PC-3 (cell line): ENCODE data around the gene PER2. TPM values are rescaled to one million over a fixed set of nuclear protein-coding genes. Genes with fewer than 3 reads are reported as not detected.

Source experiments
- ATAC-seq: fragments of 200-7000 bp; cut with Tn5 transposase; 2 replicates; pipeline ENCODE4 v1.9.1; 2020; ENCODE audit warnings: mild to moderate bottlenecking, moderate library complexity
- BruUV-seq: library from RNA; stranded (reverse); fragments of 400-500 nt; replicated peaks from 2 replicates; lab custom pipeline; 2021; lab: Mats Ljungman, UMichigan
- CTCF ChIA-PET: fragments of 300-600 bp; sonication (Branson Sonifier 250); formaldehyde crosslinking; loops from one replicate; lab custom pipeline; 2022; ENCODE audit warnings: antibody characterized with exemption; lab: Charles Lee
- POLR2A ChIA-PET: fragments of 300-600 bp; sonication (Branson Sonifier 250); formaldehyde crosslinking; loops from one replicate; lab custom pipeline; 2022; ENCODE audit warnings: antibody characterized with exemption; ENCODE audit not compliant: unreplicated experiment; lab: Charles Lee
- DNase-seq: peaks from one replicate; pipeline ENCODE4 v3.0.0-alpha.2; 2015
- H2AFZ ChIP-seq: fragments of 300-600 bp; sonication (generic); 2 replicates; pipeline ENCODE4 v1.6.0; 2016; ENCODE audit warnings: antibody characterized with exemption, low read length
- H3F3A ChIP-seq: fragments of 300-600 bp; sonication (generic); one replicate; pipeline ENCODE4 v1.6.0; 2017; ENCODE audit warnings: antibody characterized with exemption, low read length, control low read depth, mild to moderate bottlenecking; ENCODE audit not compliant: unreplicated experiment
- H3K27ac ChIP-seq: fragments of 300-600 bp; sonication (generic); 2 replicates; pipeline ENCODE4 v1.5.1; 2016; ENCODE audit warnings: mild to moderate bottlenecking, low read length
- H3K27me3 ChIP-seq: fragments of 300-600 bp; sonication (generic); 2 replicates; pipeline ENCODE4 v1.6.1; 2016; ENCODE audit warnings: low read length, mixed read lengths
- H3K36me3 ChIP-seq: fragments of 300-600 bp; sonication (generic); 2 replicates; pipeline ENCODE4 v1.6.1; 2016; ENCODE audit warnings: low read depth, mixed run types, low read length, mixed read lengths
- H3K4me1 ChIP-seq: fragments of 300-600 bp; sonication (generic); 2 replicates; pipeline ENCODE4 v1.5.1; 2016; ENCODE audit warnings: low read length; ENCODE audit not compliant: insufficient read depth
- H3K4me2 ChIP-seq: fragments of 300-600 bp; sonication (generic); 2 replicates; pipeline ENCODE4 v1.6.0; 2016; ENCODE audit warnings: low read length
- H3K4me3 ChIP-seq: fragments of 300-600 bp; sonication (generic); 2 replicates; pipeline ENCODE4 v1.5.1; 2016; ENCODE audit warnings: mild to moderate bottlenecking, low read length, mixed read lengths
- H3K79me2 ChIP-seq: fragments of 300-600 bp; sonication (generic); 2 replicates; pipeline ENCODE4 v1.6.1; 2017; ENCODE audit warnings: low read length, mixed read lengths
- H3K9ac ChIP-seq: fragments of 300-600 bp; sonication (generic); 2 replicates; pipeline ENCODE4 v1.6.0; 2016; ENCODE audit warnings: mild to moderate bottlenecking, low read length
- H3K9me2 ChIP-seq: fragments of 300-600 bp; sonication (generic); replicated peaks from 2 replicates; pipeline ENCODE4 v1.6.1; 2016; ENCODE audit warnings: mixed run types, low read length, mixed read lengths
- H3K9me3 ChIP-seq: fragments of 300-600 bp; sonication (generic); 2 replicates; pipeline ENCODE4 v1.6.1; 2016; ENCODE audit warnings: low read length, mixed read lengths
- H4K20me1 ChIP-seq: fragments of 300-600 bp; sonication (generic); 2 replicates; pipeline ENCODE4 v1.6.1; 2016; ENCODE audit warnings: low read length, mixed read lengths
- CTCF ChIP-seq: fragments of 300-600 bp; sonication (generic); conservative IDR thresholded peaks from 2 replicates; pipeline ENCODE4 v1.5.1; 2017; ENCODE audit warnings: antibody characterized with exemption, low read depth, mild to moderate bottlenecking, low read length
- EZH2 ChIP-seq: fragments of 300-600 bp; sonication (generic); IDR thresholded peaks from one replicate; pipeline ENCODE4 v1.6.1; 2017; ENCODE audit warnings: antibody characterized with exemption, mild to moderate bottlenecking, low read length; ENCODE audit not compliant: unreplicated experiment
- EZH2phosphoT487 ChIP-seq: fragments of 300-600 bp; sonication (generic); IDR thresholded peaks from 2 replicates; pipeline ENCODE4 v1.6.1; 2018; ENCODE audit warnings: mild to moderate bottlenecking, antibody characterized with exemption, low read length, borderline replicate concordance
- intact Hi-C: fragments of 100-400 bp; cut with micrococcal nuclease; formaldehyde crosslinking; loops from 2 replicates; pipeline ENCODE4 v1.9.0; 2023
- total RNA-seq: library from RNA; depleted of rRNA; stranded (reverse); fragments of >200 nt; gene quantifications from 2 replicates; pipeline ENCODE4 v1.2.3, GENCODE V29; 2014

PER2 gene
- total RNA-seq, 1 experiment from 2014 or later, result 8.6 TPM

GRCh38 chr2:238235331-238235732 is 53.1 kb downstream of the PER2 start:
- H3F3A ChIP-seq, result no peaks in the 10 kb centered on the region
- no peak overlapping the region for H3K4me3 ChIP-seq
- CTCF ChIA-PET, result no interaction called here
- no peak overlapping the region for H3K9ac ChIP-seq
- no peaks in the 10 kb centered on the region for H3K9me2 ChIP-seq
- DNase-seq (no peak), ATAC-seq (no peak)
- H3K9me3 ChIP-seq, result no peaks in the 10 kb centered on the region
- no peak overlapping the region for H3K4me2 ChIP-seq
- no peaks in the 10 kb centered on the region for H3K27me3 ChIP-seq
- POLR2A ChIA-PET, result no interaction called here
- no peaks in the 10 kb centered on the region for H4K20me1 ChIP-seq
- H3K36me3 ChIP-seq, result no peaks in the 10 kb centered on the region
- no peak for TF ChIP-seq EZH2phosphoT487
- no peak for TF ChIP-seq EZH2
- no peak for TF ChIP-seq CTCF
- intact Hi-C loops, result no loop called here
- H3K79me2 ChIP-seq, result no peaks in the 10 kb centered on the region
- no TSS peak for BruUV-seq
- no peak overlapping the region for H3K27ac ChIP-seq
- H3K4me1 ChIP-seq, result peaks cover 2% of the 10 kb centered on the region; the same call in 1 of the 2 replicates
- H2AFZ ChIP-seq, result no peak overlapping the region

- ChIA-PET POLR2A (no interaction called here), CTCF (no interaction called here)
- Histone ChIP-seq H3K79me2 (no peaks in the 10 kb centered on the region), H2AFZ (no peak overlapping the region), H3K27ac (no peak overlapping the region), H3K36me3 (no peaks in the 10 kb centered on the region), H4K20me1 (no peaks in the 10 kb centered on the region), H3K9me2 (no peaks in the 10 kb centered on the region), H3F3A (no peaks in the 10 kb centered on the region), H3K27me3 (no peaks in the 10 kb centered on the region), H3K4me1 (no peaks in the 10 kb centered on the region), H3K4me3 (no peak overlapping the region), H3K9ac (no peak overlapping the region), H3K9me3 (no peaks in the 10 kb centered on the region), H3K4me2 (no peak overlapping the region)
- TF ChIP-seq EZH2phosphoT487, result no peak
- no peak for TF ChIP-seq CTCF
- TF ChIP-seq EZH2, result no peak
- no TSS peak for BruUV-seq
- intact Hi-C loops, result no loop called here
- no peak for DNase-seq
- ATAC-seq, result no peak
Measured at GRCh38 chr2:238233625-238234024, 54.8 kb downstream of the PER2 start.

- no peaks in the 10 kb centered on the region for H3F3A ChIP-seq
- no peak overlapping the region for H3K4me3 ChIP-seq
- no peaks in the 10 kb centered on the region for H4K20me1 ChIP-seq
- H3K4me1 ChIP-seq, result no peaks in the 10 kb centered on the region
- no peaks in the 10 kb centered on the region for H3K79me2 ChIP-seq
- H3K9me3 ChIP-seq, result no peaks in the 10 kb centered on the region
- DNase-seq (no peak), ATAC-seq (no peak)
- TF ChIP-seq EZH2 (no peak), EZH2phosphoT487 (no peak), CTCF (no peak)
- CTCF ChIA-PET, result no interaction called here
- no peak overlapping the region for H3K27ac ChIP-seq
- intact Hi-C loops, result no loop called here
- no peaks in the 10 kb centered on the region for H3K9me2 ChIP-seq
- BruUV-seq, result no TSS peak
- POLR2A ChIA-PET, result no interaction called here
- no peaks in the 10 kb centered on the region for H3K36me3 ChIP-seq
- no peaks in the 10 kb centered on the region for H3K27me3 ChIP-seq
- no peak overlapping the region for H2AFZ ChIP-seq
- no peak overlapping the region for H3K4me2 ChIP-seq
- no peak overlapping the region for H3K9ac ChIP-seq
Measured at GRCh38 chr2:238231809-238232208, 56.6 kb downstream of the PER2 start.
